Measurements from ENCODE around the gene MST1. TPM values are rescaled to one million over a fixed set of nuclear protein-coding genes. Genes with fewer than 3 reads are reported as not detected.
A peak's percentile ranks its signal among the peaks of the same experiment; 100 is the strongest.

MST1 gene
- polyA plus RNA-seq, 6 donors from 2014 or later, result 0.41 to 1.8 (median 1.1) TPM; not detected in 3

DNA sequence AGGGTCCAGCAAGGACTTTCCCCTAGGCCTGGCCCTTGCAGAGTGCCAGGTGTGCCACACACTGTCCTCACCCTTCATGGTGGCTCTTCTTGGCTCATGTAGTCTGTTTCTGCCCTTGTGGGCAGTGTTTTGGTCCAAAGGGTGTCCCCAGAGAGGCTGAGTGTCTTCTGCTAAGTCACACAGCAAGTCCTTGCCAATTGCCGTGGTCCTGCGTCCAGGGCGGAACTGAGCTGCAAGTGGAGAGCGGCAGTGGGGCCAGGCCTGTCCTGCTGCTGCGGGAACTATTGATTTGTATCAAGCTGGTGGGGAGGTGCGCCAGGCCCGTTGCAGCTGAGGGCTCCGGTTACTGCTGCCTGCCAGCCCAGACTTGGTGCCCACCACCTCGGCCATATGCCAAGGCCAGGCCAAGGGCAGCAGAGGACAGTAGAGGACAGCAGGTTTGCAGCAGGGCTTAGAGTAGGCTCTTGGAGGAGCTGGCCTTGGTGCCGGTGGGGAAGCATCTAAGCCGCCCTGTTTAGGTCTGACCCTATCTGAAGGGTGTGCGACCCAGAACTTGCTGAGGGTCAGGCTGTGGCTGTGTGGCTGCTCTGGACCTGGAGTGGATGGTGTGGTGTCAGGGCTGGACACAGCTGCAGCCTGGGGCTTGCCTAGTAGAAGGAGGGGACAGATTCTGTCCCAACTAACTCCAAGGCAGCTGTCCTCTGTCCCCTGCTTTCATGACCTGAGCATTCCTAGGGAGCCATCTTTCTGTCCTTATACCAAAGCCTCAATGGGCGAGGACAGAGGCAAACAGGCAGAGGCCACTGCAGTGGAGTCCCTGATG, 25.7 kb upstream of the MST1 start:
- H3K36me3 Mint-ChIP-seq, result no peaks in the 10 kb centered on the region

GRCh38 chr3:49713336-49714105, 24.2 kb upstream of the MST1 start:
- no peaks in the 10 kb centered on the region for H3K36me3 Mint-ChIP-seq
- H3K9me3 Mint-ChIP-seq, result no peaks in the 10 kb centered on the region
- peak overlapping the region in 1 of 6 donors; percentile 38 for H3K27ac Mint-ChIP-seq
- DNase-seq (no peak), ATAC-seq (ENCODE audit: low read depth in 2 of 2) (no peak)
- H3K27me3 Mint-ChIP-seq, result no peaks in the 10 kb centered on the region
- peaks cover 2 to 9% (median 8%) of the 10 kb centered on the region in 3 donors for H3K4me1 Mint-ChIP-seq
- H3K4me3 Mint-ChIP-seq, result no peak overlapping the region

More for the DNA sequence above, 25.7 kb upstream of the MST1 start:
- Mint-ChIP-seq H3K4me3 (peak overlapping the region in 1 of 8 donors; percentile 47), H3K9me3 (no peaks in the 10 kb centered on the region), H3K27ac (no peak overlapping the region), H3K27me3 (no peaks in the 10 kb centered on the region), H3K4me1 (peaks cover 16 to 24% (median 20%) of the 10 kb centered on the region in 3 donors)
- no peak for DNase-seq
- ATAC-seq (ENCODE audit: low read depth in 2 of 2), result no peak

- Mint-ChIP-seq H3K4me3 (no peak overlapping the region), H3K36me3 (no peaks in the 10 kb centered on the region), H3K9me3 (no peaks in the 10 kb centered on the region), H3K4me1 (peaks cover 3 to 8% (median 7%) of the 10 kb centered on the region in 3 donors), H3K27me3 (no peaks in the 10 kb centered on the region), H3K27ac (no peak overlapping the region)
- no peak for DNase-seq
- no peak for ATAC-seq (ENCODE audit: low read depth in 2 of 2)
Measured at GRCh38 chr3:49712631-49713317, 23.5 kb upstream of the MST1 start.

DNA sequence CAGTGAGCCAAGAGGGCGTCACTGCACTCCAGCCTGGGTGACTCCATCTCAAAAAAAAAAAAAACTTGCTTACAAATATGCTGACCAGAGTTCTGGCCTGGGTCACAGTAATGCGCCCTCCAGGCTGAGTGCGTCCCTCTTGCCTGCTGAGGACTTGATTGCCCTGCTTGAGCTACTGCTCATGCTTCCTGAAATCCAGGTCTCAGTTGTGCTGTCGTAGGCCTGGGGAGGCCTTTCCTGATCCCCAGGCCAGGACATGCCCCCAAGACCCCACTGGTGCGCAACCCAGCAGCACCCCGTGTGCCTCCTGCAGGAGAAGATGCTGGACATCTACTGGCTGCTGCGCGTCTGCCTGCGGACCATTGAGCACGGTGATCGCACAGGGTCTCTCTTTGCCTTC, 22.9 kb upstream of the MST1 start:
- Mint-ChIP-seq H3K4me1 (peaks cover 3 to 11% (median 6%) of the 10 kb centered on the region in 3 donors), H3K27ac (peak overlapping the region in 1 of 6 donors; percentile 49)

GRCh38 chr3:49711489-49711888, 22.2 kb upstream of the MST1 start:
- no peak overlapping the region for H3K4me3 Mint-ChIP-seq
- no peaks in the 10 kb centered on the region for H3K36me3 Mint-ChIP-seq
- peaks cover 3 to 11% (median 6%) of the 10 kb centered on the region in 3 donors for H3K4me1 Mint-ChIP-seq
- no peaks in the 10 kb centered on the region for H3K9me3 Mint-ChIP-seq
- peak overlapping the region in 1 of 6 donors; percentile 32 for H3K27ac Mint-ChIP-seq
- no peaks in the 10 kb centered on the region for H3K27me3 Mint-ChIP-seq
- ATAC-seq (ENCODE audit: low read depth in 2 of 2) (no peak), DNase-seq (no peak)

More for the DNA sequence above, 22.9 kb upstream of the MST1 start:
- H3K27me3 Mint-ChIP-seq, result no peaks in the 10 kb centered on the region
- no peak overlapping the region for H3K4me3 Mint-ChIP-seq
- DNase-seq, result no peak
- ATAC-seq (ENCODE audit: low read depth in 2 of 2), result no peak
- H3K9me3 Mint-ChIP-seq, result no peaks in the 10 kb centered on the region
- H3K36me3 Mint-ChIP-seq, result no peaks in the 10 kb centered on the region

- Mint-ChIP-seq H3K9me3 (no peaks in the 10 kb centered on the region), H3K4me3 (no peak overlapping the region), H3K4me1 (peaks cover 3 to 11% (median 6%) of the 10 kb centered on the region in 3 donors), H3K27ac (peak overlapping the region in 2 of 6 donors; percentile 31 to 90), H3K27me3 (no peaks in the 10 kb centered on the region), H3K36me3 (no peaks in the 10 kb centered on the region)
- ATAC-seq (ENCODE audit: low read depth in 2 of 2) (no peak), DNase-seq (no peak)
Measured at GRCh38 chr3:49709852-49710251, 20.6 kb upstream of the MST1 start.

DNA sequence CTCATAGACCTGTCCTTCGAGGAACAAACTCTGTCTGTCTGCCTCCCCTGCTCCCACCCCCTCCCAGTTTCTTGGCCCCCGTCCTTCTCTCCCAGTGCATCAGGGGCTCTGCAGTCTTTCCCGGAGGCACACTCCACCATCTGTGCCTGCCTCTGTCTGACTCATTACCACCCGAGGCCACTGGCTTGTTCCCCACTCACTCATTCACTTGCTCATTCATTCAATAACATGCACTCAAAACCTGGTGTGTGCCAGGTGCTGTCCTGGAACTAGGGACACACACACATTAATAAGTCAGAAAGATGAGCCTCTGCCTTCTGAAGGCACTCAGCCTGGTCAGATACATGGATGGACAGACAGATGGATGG, 17.8 kb upstream of the MST1 start:
- H3K9me3 Mint-ChIP-seq, result no peaks in the 10 kb centered on the region
- DNase-seq, result no peak
- H3K4me1 Mint-ChIP-seq, result peaks cover 3 to 16% (median 14%) of the 10 kb centered on the region in 3 donors
- no peak overlapping the region for H3K4me3 Mint-ChIP-seq
- H3K27ac Mint-ChIP-seq, result peak overlapping the region in 4 of 6 donors; percentile 13 to 91 (median 64)
- H3K36me3 Mint-ChIP-seq, result no peaks in the 10 kb centered on the region
- H3K27me3 Mint-ChIP-seq, result no peaks in the 10 kb centered on the region
- ATAC-seq (ENCODE audit: low read depth in 2 of 2), result no peak

DNA sequence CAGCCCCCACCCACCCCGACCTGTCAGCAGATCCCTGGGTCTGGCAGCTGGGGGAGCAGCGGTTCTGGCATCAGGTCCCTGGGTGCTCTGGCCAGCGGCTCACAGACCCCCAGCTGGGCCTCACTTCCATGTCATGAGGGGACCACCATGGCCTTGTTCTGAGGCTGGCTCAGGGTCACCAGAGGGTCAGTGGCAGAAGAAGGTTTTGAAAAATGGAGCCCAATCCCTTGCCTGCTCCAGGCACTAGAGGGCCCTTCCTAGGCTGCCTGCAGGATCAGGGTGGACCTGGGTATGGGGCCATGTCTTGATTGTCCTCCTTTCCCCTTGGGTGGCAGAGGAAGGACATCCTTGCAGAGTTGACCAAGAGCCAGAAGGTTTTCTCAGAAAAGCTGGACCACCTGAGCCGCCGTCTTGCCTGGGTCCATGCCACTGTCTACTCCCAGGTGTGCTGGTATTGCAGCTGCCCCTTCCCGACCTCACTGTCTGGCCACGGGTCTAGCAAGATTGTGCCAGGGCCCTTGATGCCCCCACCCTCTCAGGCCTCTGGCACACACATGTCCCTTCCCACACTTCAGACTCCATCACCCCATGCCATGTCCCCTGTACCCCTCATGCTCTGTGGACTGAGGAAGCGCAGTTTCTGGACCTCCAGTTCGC, 17.3 kb upstream of the MST1 start:
- Mint-ChIP-seq H3K36me3 (no peaks in the 10 kb centered on the region), H3K27ac (peak overlapping the region in 1 of 6 donors; percentile 64), H3K27me3 (no peaks in the 10 kb centered on the region), H3K9me3 (no peaks in the 10 kb centered on the region), H3K4me1 (peaks cover under 1 to 16% (median 14%) of the 10 kb centered on the region in 3 donors), H3K4me3 (no peak overlapping the region)
- DNase-seq (no peak), ATAC-seq (ENCODE audit: low read depth in 2 of 2) (no peak)

DNA sequence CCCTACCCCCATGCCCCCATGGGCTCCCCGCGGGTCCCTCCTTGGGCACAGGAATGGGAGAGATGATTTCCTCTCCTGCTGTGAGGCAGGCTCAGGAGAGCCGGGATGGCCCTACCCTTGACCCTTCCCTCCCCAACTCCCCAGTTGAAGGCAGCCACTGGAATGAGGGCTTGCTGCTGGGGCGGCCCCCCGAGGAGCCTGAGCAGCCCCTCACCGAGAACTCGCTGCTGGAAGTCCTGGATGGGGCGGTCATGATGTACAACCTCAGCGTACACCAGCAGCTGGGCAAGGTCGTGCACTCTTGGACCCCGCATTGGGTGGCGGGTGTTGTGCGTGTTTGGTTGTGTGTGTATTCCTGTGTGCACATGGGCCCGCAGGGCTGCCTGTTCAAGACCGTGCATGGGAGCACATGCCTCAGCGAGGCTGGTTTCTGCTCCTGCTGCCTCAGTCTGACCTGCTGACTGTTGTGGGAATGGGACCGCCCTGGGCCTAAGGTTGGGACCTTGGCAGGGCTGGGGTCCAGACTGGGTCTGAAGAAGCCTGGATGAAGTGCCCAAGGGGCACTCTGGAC, 16.2 kb upstream of the MST1 start:
- DNase-seq (no peak), ATAC-seq (ENCODE audit: low read depth in 2 of 2) (no peak)
- Mint-ChIP-seq H3K4me3 (no peak overlapping the region), H3K9me3 (no peaks in the 10 kb centered on the region), H3K36me3 (no peaks in the 10 kb centered on the region), H3K27ac (no peak overlapping the region), H3K4me1 (peaks cover 0 to 14% (median 12%) of the 10 kb centered on the region in 3 donors), H3K27me3 (no peaks in the 10 kb centered on the region)

GRCh38 chr3:49704629-49705028, 15.4 kb upstream of the MST1 start:
- Mint-ChIP-seq H3K36me3 (no peaks in the 10 kb centered on the region), H3K4me3 (no peak overlapping the region), H3K27me3 (no peaks in the 10 kb centered on the region), H3K27ac (no peak overlapping the region), H3K4me1 (peaks cover 0 to 14% (median 12%) of the 10 kb centered on the region in 3 donors), H3K9me3 (no peaks in the 10 kb centered on the region)
- no peak for ATAC-seq (ENCODE audit: low read depth in 2 of 2)
- DNase-seq, result no peak

- ATAC-seq (ENCODE audit: low read depth in 2 of 2) (no peak), DNase-seq (no peak)
- Mint-ChIP-seq H3K4me3 (peak overlapping the region in 1 of 8 donors; percentile 60), H3K36me3 (no peaks in the 10 kb centered on the region), H3K27ac (peak overlapping the region in 1 of 6 donors; percentile 67), H3K9me3 (no peaks in the 10 kb centered on the region), H3K4me1 (peaks cover 0 to 14% (median 12%) of the 10 kb centered on the region in 3 donors), H3K27me3 (no peaks in the 10 kb centered on the region)
Measured at GRCh38 chr3:49703956-49704355, 14.7 kb upstream of the MST1 start.

DNA sequence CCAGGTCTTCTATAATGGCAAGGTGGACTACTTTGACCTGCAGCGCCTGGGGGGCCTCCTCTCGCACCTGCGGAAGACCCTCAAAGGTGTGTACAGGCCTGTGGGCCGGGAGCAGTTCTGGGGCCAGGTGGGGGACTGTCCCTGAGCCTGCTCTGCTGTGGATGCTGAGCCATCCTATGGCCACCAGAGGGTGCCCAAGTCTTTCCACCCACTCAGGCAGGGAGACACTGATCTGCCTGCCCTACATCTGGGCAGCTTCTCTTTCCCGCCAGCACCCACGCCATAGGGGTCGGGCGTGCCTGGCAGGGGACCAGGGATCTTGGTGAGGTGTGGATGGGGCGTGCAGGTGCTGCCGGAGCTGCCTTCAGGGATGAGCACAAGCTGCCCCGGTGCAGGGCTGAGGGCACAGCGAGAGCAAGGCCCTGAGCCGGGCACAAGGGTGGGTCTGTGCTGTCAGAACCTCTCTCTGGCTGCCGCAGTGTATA, 14.2 kb upstream of the MST1 start:
- peaks cover 0 to 14% (median 12%) of the 10 kb centered on the region in 3 donors for H3K4me1 Mint-ChIP-seq
- no peaks in the 10 kb centered on the region for H3K36me3 Mint-ChIP-seq
- H3K27me3 Mint-ChIP-seq, result no peaks in the 10 kb centered on the region
- peak overlapping the region in 2 of 6 donors; percentile 24 to 68 for H3K27ac Mint-ChIP-seq
- peak overlapping the region in 1 of 8 donors; percentile 15 for H3K4me3 Mint-ChIP-seq
- ATAC-seq (ENCODE audit: low read depth in 2 of 2), result peak; percentile 98
- peak; percentile 65 for DNase-seq
- no peaks in the 10 kb centered on the region for H3K9me3 Mint-ChIP-seq
